SK-N-MC (cell line): Measurements from ENCODE around the gene CFAP410.
"Not testable (repeated sequence)": the region's sequence is repeated elsewhere in the genome, so short reads cannot be mapped to it uniquely, and the experiment has no call there.

Experiments
- EZH2 ChIP-seq: fragments of 200-600 bp; sonication (generic); IDR thresholded peaks from one replicate; pipeline ENCODE4 v1.6.1; 2017; ENCODE audit warnings: antibody characterized with exemption
- FOXP2 ChIP-seq: optimal IDR thresholded peaks from 2 replicates; pipeline ENCODE3; 2011; ENCODE audit warnings: mild to moderate bottlenecking, moderate library complexity; ENCODE audit not compliant: insufficient read depth; ENCODE audit errors: extremely low read length, control extremely low read depth
- POLR2AphosphoS5 ChIP-seq: IDR thresholded peaks from 2 replicates; pipeline ENCODE4 v1.6.1; 2012; ENCODE audit warnings: mild to moderate bottlenecking, low read depth, low read length, borderline replicate concordance

DNA sequence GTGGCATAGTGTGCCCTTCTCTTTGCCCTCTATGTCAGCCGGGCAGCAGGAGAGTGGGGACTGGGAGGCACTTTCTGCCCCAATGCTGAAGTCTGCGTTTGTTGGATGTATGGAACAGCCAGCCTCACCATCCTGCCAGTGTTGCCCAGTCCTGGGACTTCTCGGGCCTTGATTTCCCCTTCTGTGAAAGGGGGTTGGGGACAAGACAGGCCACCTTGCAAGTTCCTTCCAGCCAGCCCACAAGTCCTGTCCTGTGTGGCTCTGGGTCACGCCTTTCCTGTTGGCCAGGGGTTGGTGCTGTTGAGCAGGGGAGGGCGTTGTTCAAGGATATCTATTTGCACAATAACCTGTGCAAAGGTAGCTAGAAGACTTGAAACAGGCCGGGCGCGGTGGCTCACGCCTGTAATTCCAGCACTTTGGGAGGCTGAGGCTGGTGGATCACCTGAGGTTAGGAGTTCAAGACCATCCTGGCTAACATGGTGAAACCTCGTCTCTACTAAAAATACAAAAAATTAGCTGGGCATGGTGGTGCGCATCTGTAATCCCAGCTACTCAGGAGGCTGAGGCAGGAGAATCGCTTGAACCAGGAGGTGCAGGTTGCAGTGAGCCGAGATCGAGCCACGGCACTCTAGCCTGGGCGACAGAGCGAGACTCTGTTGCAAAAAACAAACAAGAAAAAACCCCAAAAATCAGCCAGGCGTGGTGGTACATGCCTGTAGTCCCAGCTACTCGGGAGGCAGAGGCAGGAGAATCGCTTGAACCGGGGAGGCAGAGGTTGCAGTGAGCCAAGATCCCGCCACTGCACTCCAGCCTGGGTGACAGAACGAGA, 36.4 kb downstream of the CFAP410 start:
- TF ChIP-seq EZH2, POLR2AphosphoS5, FOXP2: not testable (repeated sequence)
